ENCODE measurements around the gene HLA-DQA1.

DNA sequence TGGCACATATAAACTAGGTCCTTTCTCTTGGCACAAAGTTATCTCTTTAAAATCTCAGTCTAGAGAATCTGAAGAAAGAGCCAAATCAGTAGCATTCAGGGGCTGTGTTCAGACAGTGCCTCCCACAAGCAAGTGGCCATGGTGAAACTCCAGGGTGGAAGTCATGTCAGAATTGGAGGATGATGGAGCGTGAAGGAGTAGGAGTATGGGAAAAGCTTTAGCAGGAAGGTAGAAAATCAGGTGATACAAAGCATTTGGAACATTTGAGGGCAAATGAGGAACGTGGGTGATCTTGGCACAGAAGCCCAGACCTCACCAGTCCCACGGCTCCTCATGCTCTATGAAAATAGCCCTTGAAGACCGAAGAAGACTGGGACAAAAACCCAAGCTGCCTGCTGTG lies 32.0 kb downstream of the HLA-DQA1 start:
- TF ChIP-seq, protein P1, sequence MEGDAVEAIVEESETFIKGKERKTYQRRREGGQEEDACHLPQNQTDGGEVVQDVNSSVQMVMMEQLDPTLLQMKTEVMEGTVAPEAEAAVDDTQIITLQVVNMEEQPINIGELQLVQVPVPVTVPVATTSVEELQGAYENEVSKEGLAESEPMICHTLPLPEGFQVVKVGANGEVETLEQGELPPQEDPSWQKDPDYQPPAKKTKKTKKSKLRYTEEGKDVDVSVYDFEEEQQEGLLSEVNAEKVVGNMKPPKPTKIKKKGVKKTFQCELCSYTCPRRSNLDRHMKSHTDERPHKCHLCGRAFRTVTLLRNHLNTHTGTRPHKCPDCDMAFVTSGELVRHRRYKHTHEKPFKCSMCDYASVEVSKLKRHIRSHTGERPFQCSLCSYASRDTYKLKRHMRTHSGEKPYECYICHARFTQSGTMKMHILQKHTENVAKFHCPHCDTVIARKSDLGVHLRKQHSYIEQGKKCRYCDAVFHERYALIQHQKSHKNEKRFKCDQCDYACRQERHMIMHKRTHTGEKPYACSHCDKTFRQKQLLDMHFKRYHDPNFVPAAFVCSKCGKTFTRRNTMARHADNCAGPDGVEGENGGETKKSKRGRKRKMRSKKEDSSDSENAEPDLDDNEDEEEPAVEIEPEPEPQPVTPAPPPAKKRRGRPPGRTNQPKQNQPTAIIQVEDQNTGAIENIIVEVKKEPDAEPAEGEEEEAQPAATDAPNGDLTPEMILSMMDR (conservative IDR thresholded peaks at IDR 0.05) = no peak
- no peak for TF ChIP-seq EZH2 (IDR thresholded peaks at IDR 0.05; ENCODE audit: low read depth)

Measured in PC-9 (cell line).